Stimulated activated naive B cell treated with anti-CD40 and anti-IgM and Interleukin-4, amounts not matched to agents 10 μg/mL and 1 μg/mL and 100 μg/mL, for 72 hours (primary cell): Measurements from ENCODE around the gene PPIF.

Experiments used
- ATAC-seq, 2 donors: fragments of 150-1000 bp; cut with Tn5 transposase; replicated peaks; 2 replicates each; pipeline ENCODE4 v1.10.0; 2021; ENCODE audit warnings: moderate library complexity in 1 of 2
- DNase-seq: peaks from one replicate; pipeline ENCODE4 v3.0.0; 2021
- H3K27ac Mint-ChIP-seq: one replicate; pipeline ENCODE4 v1.8.0; 2022; ENCODE audit warnings: mild to moderate bottlenecking, mixed read lengths
- H3K27me3 Mint-ChIP-seq, 2 donors: one replicate each; pipeline ENCODE4 v1.8.0; 2022; ENCODE audit warnings: mixed read lengths in 2 of 2
- H3K36me3 Mint-ChIP-seq, 2 donors: one replicate each; pipeline ENCODE4 v1.8.0; 2022; ENCODE audit warnings: mixed read lengths in 2 of 2, mild to moderate bottlenecking in 1 of 2
- H3K4me1 Mint-ChIP-seq, 2 donors: one replicate each; pipeline ENCODE4 v1.8.0; 2022; ENCODE audit warnings: mixed read lengths in 2 of 2, mild to moderate bottlenecking in 1 of 2
- H3K4me3 Mint-ChIP-seq, 2 donors: one replicate each; pipeline ENCODE4 v1.8.0; 2022; ENCODE audit warnings: mild to moderate bottlenecking in 2 of 2, mixed read lengths in 2 of 2, moderate library complexity in 1 of 2
- H3K9me3 Mint-ChIP-seq, 2 donors: one replicate each; pipeline ENCODE4 v1.8.0; 2022; ENCODE audit warnings: mixed read lengths in 2 of 2, mild to moderate bottlenecking in 1 of 2

Gene PPIF

GRCh38 chr10:79375321-79376077, 28.2 kb downstream of the PPIF start:
- Mint-ChIP-seq H3K4me3 (no peak overlapping the region), H3K36me3 (peaks cover 0 to 2% of the 10 kb centered on the region in 2 donors), H3K4me1 (peaks cover 3 to 6% of the 10 kb centered on the region in 2 donors), H3K27ac (no peak overlapping the region), H3K9me3 (peaks cover 4 to 5% of the 10 kb centered on the region in 2 donors), H3K27me3 (no peaks in the 10 kb centered on the region)
- ATAC-seq (no peak), DNase-seq (no peak)

DNA sequence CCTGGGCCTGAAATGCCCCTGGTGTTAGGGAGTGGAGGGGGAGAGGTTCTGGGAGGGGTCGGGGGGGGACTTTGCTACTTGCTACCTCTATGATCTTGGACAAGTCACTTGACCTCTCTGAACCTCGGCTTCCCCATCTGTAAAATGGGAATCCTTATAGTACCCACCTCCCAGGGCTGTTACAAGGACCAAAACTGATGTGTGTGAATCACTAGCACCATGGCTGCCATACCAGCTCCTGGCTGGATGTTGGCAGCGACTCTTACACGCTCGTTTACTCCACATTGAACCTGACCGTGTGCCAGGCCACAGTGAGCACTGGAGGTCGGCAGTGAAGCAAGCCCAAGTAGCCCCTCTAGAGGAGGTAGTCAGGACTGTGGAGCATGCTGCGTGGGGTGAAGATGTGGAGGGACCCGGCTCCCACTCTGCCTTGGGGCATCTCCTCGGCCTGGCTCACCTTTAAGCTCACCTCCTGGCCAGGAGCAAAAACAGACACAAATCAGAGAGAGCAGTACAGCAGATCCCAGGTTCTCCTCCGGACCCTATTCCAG, 28.9 kb downstream of the PPIF start:
- H3K4me3 Mint-ChIP-seq: no peak overlapping the region
- H3K36me3 Mint-ChIP-seq: peaks cover 0 to 2% of the 10 kb centered on the region in 2 donors
- no peak for ATAC-seq
- no peak for DNase-seq
- no peak overlapping the region for H3K27ac Mint-ChIP-seq
- peaks cover 3 to 4% of the 10 kb centered on the region in 2 donors for H3K9me3 Mint-ChIP-seq
- H3K27me3 Mint-ChIP-seq: no peaks in the 10 kb centered on the region
- H3K4me1 Mint-ChIP-seq: peaks cover 3 to 6% of the 10 kb centered on the region in 2 donors

DNA sequence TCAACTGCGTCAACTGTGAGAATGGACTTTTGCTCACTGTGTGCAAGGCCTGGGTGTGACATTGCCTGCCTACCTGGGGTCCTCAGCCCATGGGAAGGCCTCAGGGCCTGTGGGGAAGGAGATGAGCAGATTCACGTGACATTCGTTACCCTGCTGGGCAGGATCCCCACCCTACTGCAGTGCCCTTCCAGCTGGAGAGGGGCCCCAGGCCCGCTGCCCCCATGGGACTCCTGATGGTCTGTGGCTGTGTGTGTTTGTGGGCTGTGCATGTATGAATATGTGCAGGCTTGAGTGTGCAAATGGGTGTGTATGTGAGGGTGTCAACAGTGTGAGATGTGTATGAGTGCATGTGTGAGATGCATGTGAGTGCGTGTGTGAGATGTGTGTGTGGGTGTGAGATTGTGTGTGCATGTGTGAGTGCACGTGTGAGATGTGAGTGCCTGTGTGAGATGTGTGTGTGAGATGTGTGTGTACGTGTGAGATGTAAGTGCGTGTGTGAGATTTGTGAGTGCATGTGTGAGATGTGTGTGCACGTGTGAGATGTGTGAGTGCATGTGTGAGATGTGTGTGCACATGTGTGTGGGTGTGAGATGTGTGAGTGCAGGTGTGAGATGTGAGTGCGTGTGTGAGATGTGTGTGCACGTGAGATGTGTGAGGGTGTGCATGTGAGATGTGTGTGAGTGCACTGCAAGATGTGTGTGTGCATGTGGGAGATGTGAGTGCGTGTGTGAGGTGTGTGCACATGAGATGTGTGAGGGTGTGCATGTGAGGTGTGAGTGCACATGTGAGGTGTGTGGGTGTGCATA, 29.7 kb downstream of the PPIF start:
- no peaks in the 10 kb centered on the region for H3K27me3 Mint-ChIP-seq
- H3K9me3 Mint-ChIP-seq: no peaks in the 10 kb centered on the region
- no peak overlapping the region for H3K27ac Mint-ChIP-seq
- ATAC-seq (no peak), DNase-seq (no peak)
- H3K4me1 Mint-ChIP-seq: peaks cover 3 to 6% of the 10 kb centered on the region in 2 donors
- no peaks in the 10 kb centered on the region for H3K36me3 Mint-ChIP-seq
- H3K4me3 Mint-ChIP-seq: no peak overlapping the region

- Mint-ChIP-seq H3K9me3 (no peaks in the 10 kb centered on the region), H3K27me3 (no peaks in the 10 kb centered on the region), H3K4me3 (no peak overlapping the region), H3K36me3 (no peaks in the 10 kb centered on the region), H3K4me1 (peaks cover 3 to 6% of the 10 kb centered on the region in 2 donors), H3K27ac (no peak overlapping the region)
- ATAC-seq (no peak), DNase-seq (no peak)
These were observed 30.5 kb downstream of the PPIF start for GRCh38 chr10:79377557-79378382.

GRCh38 chr10:79378383-79378646, 31.0 kb downstream of the PPIF start:
- no peaks in the 10 kb centered on the region for H3K36me3 Mint-ChIP-seq
- no peak overlapping the region for H3K27ac Mint-ChIP-seq
- DNase-seq: no peak
- H3K4me1 Mint-ChIP-seq: peaks cover 3 to 6% of the 10 kb centered on the region in 2 donors
- no peak overlapping the region for H3K4me3 Mint-ChIP-seq
- ATAC-seq: no peak
- no peaks in the 10 kb centered on the region for H3K9me3 Mint-ChIP-seq
- no peaks in the 10 kb centered on the region for H3K27me3 Mint-ChIP-seq

DNA sequence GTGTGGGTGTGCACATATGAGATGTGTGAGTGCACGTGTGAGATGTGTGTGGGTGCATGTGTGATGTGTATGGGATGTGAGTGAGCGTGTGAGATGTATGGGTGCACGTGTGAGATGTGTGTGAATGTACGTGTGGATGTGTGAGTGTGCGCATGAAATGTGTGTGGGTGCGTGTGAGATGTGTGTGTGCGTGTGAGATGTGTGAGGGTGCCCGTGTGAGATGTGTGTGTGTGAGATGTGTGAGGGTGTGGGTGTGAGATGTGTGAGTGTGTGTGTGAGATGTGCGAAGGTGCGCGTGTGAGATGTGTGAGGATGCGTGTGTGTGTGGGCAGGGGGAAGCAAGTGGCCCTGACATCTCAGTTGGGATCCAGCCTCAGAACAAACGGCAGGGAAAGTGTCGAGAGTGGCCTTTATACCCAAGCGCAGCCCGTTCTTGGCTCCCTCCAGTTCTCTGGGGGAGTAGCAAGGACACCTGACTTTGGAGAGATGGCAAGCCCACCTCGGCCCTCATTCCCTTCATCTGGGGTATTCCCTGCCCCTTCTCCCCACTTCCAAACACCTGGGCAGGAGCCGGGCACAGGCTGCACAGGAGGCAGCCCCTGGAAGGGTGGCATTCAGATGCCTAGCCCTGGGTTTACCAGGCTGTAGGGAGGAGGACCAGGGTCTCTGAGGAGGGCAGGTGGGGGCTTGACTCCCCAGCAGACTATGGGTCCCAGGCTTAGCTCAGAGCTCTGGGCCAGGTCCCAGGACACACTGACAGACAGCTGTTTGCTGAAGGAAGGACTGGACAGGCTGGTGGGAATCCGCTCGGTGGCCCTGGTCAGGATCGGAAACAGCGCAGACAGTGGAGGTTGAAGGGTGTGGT, 31.6 kb downstream of the PPIF start:
- no peaks in the 10 kb centered on the region for H3K9me3 Mint-ChIP-seq
- no peaks in the 10 kb centered on the region for H3K36me3 Mint-ChIP-seq
- H3K4me3 Mint-ChIP-seq: no peak overlapping the region
- H3K27me3 Mint-ChIP-seq: no peaks in the 10 kb centered on the region
- no peak for ATAC-seq
- peaks cover 3 to 6% of the 10 kb centered on the region in 2 donors for H3K4me1 Mint-ChIP-seq
- DNase-seq: no peak
- no peak overlapping the region for H3K27ac Mint-ChIP-seq

- H3K4me1 Mint-ChIP-seq: peaks cover 2 to 3% of the 10 kb centered on the region in 2 donors
- no peak overlapping the region for H3K27ac Mint-ChIP-seq
- H3K9me3 Mint-ChIP-seq: no peaks in the 10 kb centered on the region
- H3K4me3 Mint-ChIP-seq: no peak overlapping the region
- H3K36me3 Mint-ChIP-seq: no peaks in the 10 kb centered on the region
- H3K27me3 Mint-ChIP-seq: no peaks in the 10 kb centered on the region
- DNase-seq (no peak), ATAC-seq (no peak)
These were observed 32.3 kb downstream of the PPIF start for GRCh38 chr10:79379512-79380124.

GRCh38 chr10:79380125-79380945, 33.1 kb downstream of the PPIF start:
- DNase-seq (no peak), ATAC-seq (no peak)
- no peak overlapping the region for H3K27ac Mint-ChIP-seq
- H3K27me3 Mint-ChIP-seq: no peaks in the 10 kb centered on the region
- no peaks in the 10 kb centered on the region for H3K36me3 Mint-ChIP-seq
- H3K4me1 Mint-ChIP-seq: no peaks in the 10 kb centered on the region
- no peaks in the 10 kb centered on the region for H3K9me3 Mint-ChIP-seq
- H3K4me3 Mint-ChIP-seq: no peak overlapping the region

DNA sequence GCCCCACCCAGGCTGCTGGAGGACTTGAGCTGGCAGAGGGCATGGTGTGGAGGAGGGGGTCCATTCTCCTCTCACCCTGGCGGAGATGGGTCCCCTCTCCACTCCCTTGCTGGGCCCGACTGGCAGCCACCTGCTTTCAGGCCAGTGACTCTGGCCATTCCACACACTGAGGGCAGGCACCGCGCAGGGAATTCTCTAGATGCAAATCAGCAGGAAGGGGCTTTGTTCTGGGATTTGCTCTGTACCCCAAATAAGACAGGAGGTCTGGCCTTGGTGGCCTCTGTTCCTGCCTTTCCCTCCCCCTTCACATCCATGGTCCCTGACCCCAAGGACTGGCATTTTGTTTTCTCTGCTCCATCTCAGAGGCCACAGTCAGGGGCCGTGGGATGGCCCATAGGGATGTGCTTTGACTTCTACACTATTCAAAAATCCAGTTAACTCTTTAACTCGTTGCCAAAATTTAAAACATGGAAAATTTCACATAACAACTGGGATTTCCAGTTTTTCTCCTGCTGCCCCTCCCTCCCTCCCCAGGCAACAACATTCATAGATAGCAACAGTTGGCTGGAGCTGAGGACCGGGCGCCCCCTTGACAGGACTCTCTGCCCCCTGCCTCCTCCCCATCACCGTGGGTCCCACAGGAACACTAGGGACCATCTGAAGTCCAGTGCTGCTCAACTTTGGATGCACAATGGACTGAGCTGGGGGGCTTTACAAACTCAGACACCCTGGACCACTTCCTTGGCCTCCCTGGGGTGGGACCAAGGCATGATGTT, 33.9 kb downstream of the PPIF start:
- Mint-ChIP-seq H3K4me3 (no peak overlapping the region), H3K27me3 (no peaks in the 10 kb centered on the region), H3K36me3 (no peaks in the 10 kb centered on the region), H3K9me3 (no peaks in the 10 kb centered on the region), H3K27ac (no peak overlapping the region), H3K4me1 (no peaks in the 10 kb centered on the region)
- DNase-seq (no peak), ATAC-seq (no peak)

- DNase-seq: no peak
- no peaks in the 10 kb centered on the region for H3K9me3 Mint-ChIP-seq
- H3K36me3 Mint-ChIP-seq: no peaks in the 10 kb centered on the region
- no peak overlapping the region for H3K27ac Mint-ChIP-seq
- no peak overlapping the region for H3K4me3 Mint-ChIP-seq
- H3K4me1 Mint-ChIP-seq: no peaks in the 10 kb centered on the region
- no peak for ATAC-seq
- no peaks in the 10 kb centered on the region for H3K27me3 Mint-ChIP-seq
These were observed 34.5 kb downstream of the PPIF start for GRCh38 chr10:79381804-79382221.

GRCh38 chr10:79382491-79382941, 35.2 kb downstream of the PPIF start:
- H3K27ac Mint-ChIP-seq: no peak overlapping the region
- H3K27me3 Mint-ChIP-seq: no peaks in the 10 kb centered on the region
- no peak for DNase-seq
- H3K4me3 Mint-ChIP-seq: no peak overlapping the region
- no peaks in the 10 kb centered on the region for H3K36me3 Mint-ChIP-seq
- H3K9me3 Mint-ChIP-seq: no peaks in the 10 kb centered on the region
- ATAC-seq: no peak
- H3K4me1 Mint-ChIP-seq: no peaks in the 10 kb centered on the region

DNA sequence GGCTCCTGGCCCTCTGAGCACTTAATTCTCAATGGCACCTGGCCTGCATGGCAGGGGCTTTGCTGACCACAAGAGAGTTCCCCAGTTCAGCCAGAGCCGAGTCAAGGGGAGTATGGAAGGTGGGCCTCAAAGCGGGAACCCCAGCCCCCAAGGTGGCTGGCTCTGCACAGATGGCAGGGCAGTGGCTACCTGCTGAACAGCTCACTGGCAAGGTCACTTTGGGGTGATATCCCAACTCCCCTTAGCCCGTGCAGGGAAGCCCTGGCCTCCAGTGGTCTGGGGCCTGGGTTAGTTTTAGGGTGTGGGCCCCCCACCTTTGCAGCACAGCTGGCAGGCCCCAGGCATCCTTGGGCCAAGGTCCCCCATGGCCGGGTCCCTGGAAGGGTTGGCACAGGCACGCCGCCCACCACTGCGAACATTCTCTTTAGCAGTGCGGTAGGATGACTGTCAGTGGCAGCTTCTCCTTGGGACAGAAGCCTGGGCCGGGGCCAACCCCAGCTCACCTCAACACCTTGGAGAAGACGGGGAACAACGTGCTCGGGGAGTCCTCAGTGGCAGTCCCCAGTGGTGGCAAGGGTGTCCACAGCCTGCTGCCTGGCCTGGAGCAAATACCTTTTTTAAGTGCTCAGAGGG, 36.8 kb downstream of the PPIF start:
- Mint-ChIP-seq H3K4me1 (peaks cover 8% of the 10 kb centered on the region in 2 donors), H3K36me3 (no peaks in the 10 kb centered on the region), H3K4me3 (no peak overlapping the region), H3K27me3 (no peaks in the 10 kb centered on the region), H3K9me3 (no peaks in the 10 kb centered on the region), H3K27ac (no peak overlapping the region)
- DNase-seq (no peak), ATAC-seq (no peak)
